ENCODE results near the gene ARID5B.

The ARID5B gene

DNA sequence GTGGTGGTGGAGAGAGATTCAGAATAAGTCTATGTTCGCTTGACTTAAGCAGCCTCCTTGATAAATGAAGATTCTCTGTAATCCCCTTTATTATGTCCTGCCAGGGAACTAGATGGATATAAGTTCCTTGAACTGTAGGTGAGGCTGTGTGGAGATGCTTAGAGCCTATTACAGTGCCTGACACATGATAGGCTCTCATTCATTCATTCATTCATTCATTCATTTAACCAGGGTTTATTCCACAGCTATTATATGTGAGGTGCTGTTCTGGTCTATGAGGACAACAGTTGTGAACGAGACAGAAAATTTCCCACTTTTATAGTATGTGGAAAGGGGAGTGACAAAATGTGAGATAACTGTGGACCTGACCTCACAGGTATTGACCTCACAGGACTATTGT lies 105.6 kb downstream of the ARID5B start:
- Histone ChIP-seq H3K4me3 (ENCODE audit: low read depth, low read length) (no peak overlapping the region), H3K36me3 (no peaks in the 10 kb centered on the region), H3K27me3 (ENCODE audit: insufficient read depth, low read depth, severe bottlenecking) (no peaks in the 10 kb centered on the region), H3K27ac (no peak overlapping the region), H3K9me3 (ENCODE audit: severe bottlenecking) (no peaks in the 10 kb centered on the region)
- no peak for DNase-seq
- TF ChIP-seq, protein P1, sequence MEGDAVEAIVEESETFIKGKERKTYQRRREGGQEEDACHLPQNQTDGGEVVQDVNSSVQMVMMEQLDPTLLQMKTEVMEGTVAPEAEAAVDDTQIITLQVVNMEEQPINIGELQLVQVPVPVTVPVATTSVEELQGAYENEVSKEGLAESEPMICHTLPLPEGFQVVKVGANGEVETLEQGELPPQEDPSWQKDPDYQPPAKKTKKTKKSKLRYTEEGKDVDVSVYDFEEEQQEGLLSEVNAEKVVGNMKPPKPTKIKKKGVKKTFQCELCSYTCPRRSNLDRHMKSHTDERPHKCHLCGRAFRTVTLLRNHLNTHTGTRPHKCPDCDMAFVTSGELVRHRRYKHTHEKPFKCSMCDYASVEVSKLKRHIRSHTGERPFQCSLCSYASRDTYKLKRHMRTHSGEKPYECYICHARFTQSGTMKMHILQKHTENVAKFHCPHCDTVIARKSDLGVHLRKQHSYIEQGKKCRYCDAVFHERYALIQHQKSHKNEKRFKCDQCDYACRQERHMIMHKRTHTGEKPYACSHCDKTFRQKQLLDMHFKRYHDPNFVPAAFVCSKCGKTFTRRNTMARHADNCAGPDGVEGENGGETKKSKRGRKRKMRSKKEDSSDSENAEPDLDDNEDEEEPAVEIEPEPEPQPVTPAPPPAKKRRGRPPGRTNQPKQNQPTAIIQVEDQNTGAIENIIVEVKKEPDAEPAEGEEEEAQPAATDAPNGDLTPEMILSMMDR (IDR thresholded peaks at IDR 0.05; ENCODE audit: low read depth, low read length): no peak

DNA sequence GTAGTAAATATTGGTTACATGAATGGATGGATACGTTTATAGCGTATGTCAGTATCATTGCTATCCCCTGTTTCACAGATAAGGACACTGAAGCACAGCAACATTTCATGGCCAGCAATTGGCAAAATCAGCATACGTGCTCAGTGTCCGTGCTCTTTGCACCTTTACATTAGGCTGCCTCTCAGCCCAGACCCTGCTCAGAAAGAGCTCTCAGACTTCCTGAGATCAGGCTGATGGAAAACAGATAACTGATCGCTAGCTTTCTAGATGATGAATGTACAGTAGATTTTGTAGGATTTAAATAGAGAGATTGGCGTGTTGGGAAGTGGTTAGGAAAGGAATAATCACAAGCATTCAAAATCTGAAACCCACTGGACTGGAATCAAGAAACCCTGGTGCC lies 106.7 kb downstream of the ARID5B start:
- no peaks in the 10 kb centered on the region for H3K27me3 ChIP-seq (ENCODE audit: insufficient read depth, low read depth, severe bottlenecking)
- no peak for DNase-seq
- H3K36me3 ChIP-seq: no peaks in the 10 kb centered on the region
- no peaks in the 10 kb centered on the region for H3K9me3 ChIP-seq (ENCODE audit: severe bottlenecking)
- no peak overlapping the region for H3K4me3 ChIP-seq (ENCODE audit: low read depth, low read length)
- TF ChIP-seq, protein P1 (IDR thresholded peaks at IDR 0.05; ENCODE audit: low read depth, low read length): no peak
- no peak overlapping the region for H3K27ac ChIP-seq

DNA sequence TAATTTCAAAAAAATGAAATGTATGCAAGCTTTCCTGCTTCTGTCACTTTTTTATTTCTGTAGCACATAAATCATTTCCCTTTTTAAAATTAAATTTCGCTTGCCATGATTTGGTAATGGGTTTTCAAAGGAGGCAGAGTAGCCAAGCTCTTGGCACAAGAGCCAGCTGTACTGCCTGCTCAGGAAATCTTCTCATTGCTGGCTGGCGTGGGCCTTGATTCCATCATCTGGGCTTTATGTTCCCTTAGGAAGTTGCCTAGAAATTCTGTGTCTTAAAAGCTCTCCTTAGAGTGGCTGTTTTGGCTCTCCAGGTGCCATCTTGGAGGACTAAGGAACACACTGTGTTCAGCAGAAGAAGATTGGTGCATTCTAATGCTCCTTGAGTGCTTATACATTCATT lies 107.4 kb downstream of the ARID5B start:
- TF ChIP-seq, protein P1 (IDR thresholded peaks at IDR 0.05; ENCODE audit: low read depth, low read length): no peak
- DNase-seq: no peak
- H3K36me3 ChIP-seq: no peaks in the 10 kb centered on the region

DNA sequence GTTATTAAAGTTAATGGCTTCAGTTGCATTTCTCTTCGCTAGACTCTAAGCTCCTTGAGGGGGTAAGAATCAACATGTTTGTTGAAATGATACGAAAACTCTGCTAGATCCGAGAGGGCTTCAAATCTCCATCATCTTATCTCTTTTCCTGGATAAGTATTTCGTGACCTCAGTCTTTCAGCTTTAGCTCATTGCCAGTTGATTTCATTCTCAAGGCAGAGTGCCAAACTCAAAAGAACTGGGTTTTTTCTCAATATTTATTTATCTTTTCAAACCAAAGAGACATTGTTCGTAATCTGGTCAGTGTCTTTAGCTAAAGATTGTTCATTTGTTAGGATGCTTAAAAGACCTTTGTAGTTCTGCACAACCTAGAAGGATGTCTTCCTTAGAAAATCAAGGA lies 108.9 kb downstream of the ARID5B start:
- Histone ChIP-seq H3K27ac (no peak overlapping the region), H3K4me3 (ENCODE audit: low read depth, low read length) (no peak overlapping the region), H3K27me3 (ENCODE audit: insufficient read depth, low read depth, severe bottlenecking) (no peaks in the 10 kb centered on the region), H3K9me3 (ENCODE audit: severe bottlenecking) (no peaks in the 10 kb centered on the region), H3K36me3 (no peaks in the 10 kb centered on the region)
- no peak for DNase-seq
- TF ChIP-seq, protein P1 (IDR thresholded peaks at IDR 0.05; ENCODE audit: low read depth, low read length): no peak

More for the DNA sequence above, 107.4 kb downstream of the ARID5B start:
- Histone ChIP-seq H3K4me3 (ENCODE audit: low read depth, low read length) (no peak overlapping the region), H3K27ac (no peak overlapping the region), H3K27me3 (ENCODE audit: insufficient read depth, low read depth, severe bottlenecking) (no peaks in the 10 kb centered on the region), H3K9me3 (ENCODE audit: severe bottlenecking) (no peaks in the 10 kb centered on the region)

DNA sequence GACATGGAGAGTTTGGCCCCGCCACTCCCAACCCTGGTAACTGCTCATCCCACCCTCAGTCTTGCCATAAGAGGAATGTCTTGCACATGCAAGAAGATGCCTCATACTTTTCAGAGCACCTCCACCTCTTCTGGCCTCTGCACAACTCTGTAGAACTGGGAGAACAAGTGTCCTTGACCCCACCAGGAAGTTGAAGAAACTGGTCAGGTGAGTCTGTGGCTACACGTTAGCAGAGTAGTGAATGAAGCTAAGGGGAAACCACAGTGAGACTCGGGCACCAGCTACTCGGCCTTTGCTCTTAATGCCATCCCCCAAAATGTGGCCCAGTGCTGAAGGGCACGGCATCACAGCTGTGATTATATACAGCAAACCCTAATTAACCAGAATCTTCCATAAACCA lies 110.1 kb downstream of the ARID5B start:
- Histone ChIP-seq H3K27ac (no peak overlapping the region), H3K9me3 (ENCODE audit: severe bottlenecking) (no peaks in the 10 kb centered on the region), H3K4me3 (ENCODE audit: low read depth, low read length) (no peak overlapping the region), H3K36me3 (no peaks in the 10 kb centered on the region), H3K27me3 (ENCODE audit: insufficient read depth, low read depth, severe bottlenecking) (no peaks in the 10 kb centered on the region)
- TF ChIP-seq, protein P1 (IDR thresholded peaks at IDR 0.05; ENCODE audit: low read depth, low read length): no peak
- DNase-seq: no peak

DNA sequence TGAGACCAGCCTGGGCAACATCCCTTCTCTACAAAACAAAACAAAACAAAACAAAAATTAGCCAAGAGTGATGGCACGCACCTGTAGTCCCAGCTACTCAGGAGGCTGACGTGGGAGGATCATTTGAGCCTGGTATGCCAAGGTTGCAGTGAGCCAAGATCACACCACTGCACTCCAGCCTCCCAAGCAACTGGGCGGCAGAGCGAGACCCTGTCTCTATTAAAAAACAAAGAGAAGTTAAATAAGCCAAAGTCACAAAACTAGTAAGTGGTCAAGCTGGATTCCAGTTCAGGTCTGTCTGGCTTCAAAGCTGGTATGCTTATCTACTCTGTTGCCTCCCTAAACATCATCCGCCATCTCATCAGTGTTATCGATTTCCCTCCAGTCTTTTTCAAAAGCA lies 110.8 kb downstream of the ARID5B start:
- no peak overlapping the region for H3K27ac ChIP-seq
- no peaks in the 10 kb centered on the region for H3K36me3 ChIP-seq
- H3K4me3 ChIP-seq (ENCODE audit: low read depth, low read length): no peak overlapping the region
- no peaks in the 10 kb centered on the region for H3K27me3 ChIP-seq (ENCODE audit: insufficient read depth, low read depth, severe bottlenecking)
- no peak for DNase-seq
- TF ChIP-seq, protein P1 (IDR thresholded peaks at IDR 0.05; ENCODE audit: low read depth, low read length): no peak
- H3K9me3 ChIP-seq (ENCODE audit: severe bottlenecking): no peaks in the 10 kb centered on the region

All from WERI-Rb-1 (cell line).